AG10803 (cell line): ENCODE measurements around the gene NPIPB6.

Experiments used
- DNase-seq: peaks from one replicate; pipeline ENCODE4 v3.0.0; 2010; ENCODE audit warnings: low read depth
- H3K4me3 ChIP-seq: 2 replicates; pipeline ENCODE4 v1.5.1; 2011; ENCODE audit warnings: mild to moderate bottlenecking, low read length, control low read depth
- CTCF ChIP-seq: conservative IDR thresholded peaks from 2 replicates; pipeline ENCODE4 v1.5.1; 2011; ENCODE audit warnings: mild to moderate bottlenecking, low read length, control low read depth, inconsistent platforms

The NPIPB6 gene

GRCh38 chr16:28319476-28320022 lies 43.8 kb downstream of the NPIPB6 start:
- no peak overlapping the region for H3K4me3 ChIP-seq

DNA sequence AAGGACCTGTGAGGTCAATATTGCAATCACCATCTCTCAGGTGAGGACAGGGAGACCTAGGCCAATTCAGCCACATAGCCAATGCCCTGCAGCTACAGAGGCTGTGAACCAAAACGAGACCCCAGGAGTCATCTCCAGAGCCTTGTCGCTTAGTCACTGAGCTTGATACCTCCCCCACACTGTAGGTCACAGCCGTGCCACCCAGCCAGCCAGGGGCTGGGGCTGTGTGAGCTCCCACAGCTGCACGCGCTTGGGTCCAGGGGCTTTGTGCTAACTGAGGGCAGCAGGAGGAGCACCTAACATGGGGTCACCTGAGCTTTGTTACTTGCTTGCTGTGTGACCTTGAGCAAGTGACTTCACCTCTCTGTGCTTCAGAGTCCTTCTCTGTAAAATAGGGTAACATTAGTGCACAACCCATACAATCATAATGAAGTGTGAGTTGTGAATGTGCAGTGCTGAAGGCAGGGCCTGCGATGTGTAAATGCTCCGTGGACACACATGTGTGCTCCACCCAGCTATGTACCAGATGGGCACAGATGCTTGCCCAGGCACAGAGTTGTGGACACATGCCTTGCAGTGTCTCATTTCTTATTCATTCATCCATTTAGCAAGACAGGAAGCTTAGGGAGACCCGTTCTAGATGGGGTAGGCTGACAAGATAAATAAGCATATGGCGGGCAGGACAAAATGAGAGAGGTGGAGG lies 45.1 kb downstream of the NPIPB6 start:
- no peak for TF ChIP-seq CTCF
- no peak for DNase-seq
- H3K4me3 ChIP-seq = no peak overlapping the region

More at GRCh38 chr16:28319476-28320022, 43.8 kb downstream of the NPIPB6 start:
- DNase-seq = no peak
- no peak for TF ChIP-seq CTCF

GRCh38 chr16:28317040-28317880 lies 46.0 kb downstream of the NPIPB6 start:
- peak; percentile 76 for TF ChIP-seq CTCF
- H3K4me3 ChIP-seq = no peak overlapping the region
- peak; percentile 29 for DNase-seq

- H3K4me3 ChIP-seq = no peak overlapping the region
- no peak for DNase-seq
- no peak for TF ChIP-seq CTCF
These were observed 47.3 kb downstream of the NPIPB6 start for GRCh38 chr16:28316054-28316453.

GRCh38 chr16:28313587-28313986 lies 49.7 kb downstream of the NPIPB6 start:
- no peak for DNase-seq
- no peak overlapping the region for H3K4me3 ChIP-seq
- no peak for TF ChIP-seq CTCF

GRCh38 chr16:28312327-28312726 lies 51.0 kb downstream of the NPIPB6 start:
- TF ChIP-seq CTCF = no peak
- no peak overlapping the region for H3K4me3 ChIP-seq
- no peak for DNase-seq
